Ovary (tissue), 9 donors: Measurements from ENCODE around the gene KMT2E. TPM values are rescaled to one million over a fixed set of nuclear protein-coding genes. Genes with fewer than 3 reads are reported as not detected.

Experiments used
- DNase-seq, 5 donors: peaks; one replicate each; pipeline ENCODE4 v3.0.0-alpha.2; 2019 to 2020
- H3K27ac ChIP-seq, 2 donors: fragments of 200-600 bp; one replicate each; pipeline versions ENCODE4 v1.5.1 to v1.8.0; 2019 to 2022
- H3K27me3 ChIP-seq: fragments of 200-600 bp; one replicate; pipeline ENCODE4 v1.8.0; 2022
- H3K36me3 ChIP-seq: fragments of 200-600 bp; sonication (generic); one replicate; pipeline ENCODE4 v1.5.1; 2019
- H3K4me1 ChIP-seq: one replicate; pipeline ENCODE4 v1.8.1; 2013; ENCODE audit warnings: mild to moderate bottlenecking, moderate library complexity; ENCODE audit not compliant: insufficient read depth
- H3K4me3 ChIP-seq: fragments of 200-600 bp; sonication (generic); one replicate; pipeline ENCODE4 v1.5.1; 2017
- H3K9me3 ChIP-seq, 2 donors: fragments of 200-600 bp in 1 of 2; sonication (generic) in 1 of 2; one replicate each; pipeline versions ENCODE4 v1.5.1 to v1.8.1; 2013 to 2019; ENCODE audit warnings: mild to moderate bottlenecking in 1 of 2, moderate library complexity in 1 of 2
- EP300 ChIP-seq: sonication (generic); formaldehyde crosslinking; IDR thresholded peaks from one replicate; pipeline ENCODE4 v1.6.1; 2017; ENCODE audit warnings: antibody characterized with exemption
- POLR2A ChIP-seq: fragments of 450-650 bp; IDR thresholded peaks from one replicate; pipeline ENCODE4 v1.6.1; 2017; ENCODE audit warnings: antibody characterized with exemption, mild to moderate bottlenecking, moderate library complexity
- WGBS, 3 donors: extraction: QIAGEN DNeasy Blood & Tissue Kit in 1 of 3; methylation state at CpG; one replicate each; pipeline versions ENCODE4 v1.1.5 to v1.1.7; 2013 to 2017; 5-methylcytosine and 5-hydroxymethylcytosine counted together
- intact Hi-C, 4 donors: fragments of 100-400 bp; cut with DNase I; formaldehyde crosslinking; loops; one replicate each; pipeline versions ENCODE4 v1.11.0 to v1.15.1; 2022 to 2023
- polyA plus RNA-seq, 2 donors: library from polyadenylated mRNA; stranded (reverse); fragments of 200-250 nt in 1 of 2; fragments of 350-450 nt in 1 of 2; fragmentation: Illumina TruSeq in 1 of 2; extraction: RNeasy Lipid Tissue Mini Kit (QIAGEN cat#74804) in 1 of 2; gene quantifications; one replicate each; pipeline ENCODE4 v1.2.3, GENCODE V29; 2013 to 2014
- total RNA-seq, 7 donors: library from RNA; depleted of rRNA in 2 of 7; stranded (reverse); fragments of >200 nt in 2 of 7; fragmentation: NEBNext Ultra II Directional in 3 of 7; extraction: Animal tissue kit (Norgen Biotek cat#: 25700) in 3 of 7; gene quantifications; one replicate each; pipeline versions ENCODE4 v1.1.0 to v1.2.4, GENCODE V29; 2016 to 2023
- TF ChIP-seq, protein P1 (sequence below), 3 donors: fragments of 450-650 bp in 2 of 3; fragments of 200-600 bp in 1 of 3; IDR thresholded peaks; one replicate each; pipeline versions ENCODE4 v1.5.1 to v1.8.0; 2016 to 2022; ENCODE audit warnings: antibody characterized with exemption in 3 of 3, mild to moderate bottlenecking in 1 of 3
- donor health status: DM: no; HTN: no; CAD: no; lungs with moderate emphysema.
- donor health status: DM: no; HTN: no; CAD: no.
- donor health status: Bipolar disorder and iron deficiency.
- donor health status: DM: yes; HTN: yes; CAD: no.
- donor health status: DM: no; HTN: no; CAD: no.
- donor health status: DM: yes; HTN: yes; CAD: no.

The KMT2E gene
- total and polyA plus RNA-seq, 9 donors: 35.2 to 152 (median 113) TPM

GRCh38 chr7:104990983-104991382 lies 23.0 kb upstream of the KMT2E start:
- Histone ChIP-seq H3K27ac (no peak overlapping the region), H3K27me3 (no peaks in the 10 kb centered on the region), H3K4me3 (no peak overlapping the region), H3K36me3 (no peaks in the 10 kb centered on the region), H3K9me3 (no peaks in the 10 kb centered on the region), H3K4me1 (peaks cover 8% of the 10 kb centered on the region)
- no peak for DNase-seq
- intact Hi-C loops: no loop called here
- 92 to 94% (median 92%) methylated on average over 7 of the region's 7 CpGs for WGBS, 3 donors
- no peak for TF ChIP-seq EP300
- TF ChIP-seq POLR2A: no peak
- TF ChIP-seq, protein P1, sequence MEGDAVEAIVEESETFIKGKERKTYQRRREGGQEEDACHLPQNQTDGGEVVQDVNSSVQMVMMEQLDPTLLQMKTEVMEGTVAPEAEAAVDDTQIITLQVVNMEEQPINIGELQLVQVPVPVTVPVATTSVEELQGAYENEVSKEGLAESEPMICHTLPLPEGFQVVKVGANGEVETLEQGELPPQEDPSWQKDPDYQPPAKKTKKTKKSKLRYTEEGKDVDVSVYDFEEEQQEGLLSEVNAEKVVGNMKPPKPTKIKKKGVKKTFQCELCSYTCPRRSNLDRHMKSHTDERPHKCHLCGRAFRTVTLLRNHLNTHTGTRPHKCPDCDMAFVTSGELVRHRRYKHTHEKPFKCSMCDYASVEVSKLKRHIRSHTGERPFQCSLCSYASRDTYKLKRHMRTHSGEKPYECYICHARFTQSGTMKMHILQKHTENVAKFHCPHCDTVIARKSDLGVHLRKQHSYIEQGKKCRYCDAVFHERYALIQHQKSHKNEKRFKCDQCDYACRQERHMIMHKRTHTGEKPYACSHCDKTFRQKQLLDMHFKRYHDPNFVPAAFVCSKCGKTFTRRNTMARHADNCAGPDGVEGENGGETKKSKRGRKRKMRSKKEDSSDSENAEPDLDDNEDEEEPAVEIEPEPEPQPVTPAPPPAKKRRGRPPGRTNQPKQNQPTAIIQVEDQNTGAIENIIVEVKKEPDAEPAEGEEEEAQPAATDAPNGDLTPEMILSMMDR (IDR thresholded peaks at IDR 0.05): no peak

GRCh38 chr7:104992306-104992705 lies 21.7 kb upstream of the KMT2E start:
- H3K27ac ChIP-seq: no peak overlapping the region
- no peak for DNase-seq

DNA sequence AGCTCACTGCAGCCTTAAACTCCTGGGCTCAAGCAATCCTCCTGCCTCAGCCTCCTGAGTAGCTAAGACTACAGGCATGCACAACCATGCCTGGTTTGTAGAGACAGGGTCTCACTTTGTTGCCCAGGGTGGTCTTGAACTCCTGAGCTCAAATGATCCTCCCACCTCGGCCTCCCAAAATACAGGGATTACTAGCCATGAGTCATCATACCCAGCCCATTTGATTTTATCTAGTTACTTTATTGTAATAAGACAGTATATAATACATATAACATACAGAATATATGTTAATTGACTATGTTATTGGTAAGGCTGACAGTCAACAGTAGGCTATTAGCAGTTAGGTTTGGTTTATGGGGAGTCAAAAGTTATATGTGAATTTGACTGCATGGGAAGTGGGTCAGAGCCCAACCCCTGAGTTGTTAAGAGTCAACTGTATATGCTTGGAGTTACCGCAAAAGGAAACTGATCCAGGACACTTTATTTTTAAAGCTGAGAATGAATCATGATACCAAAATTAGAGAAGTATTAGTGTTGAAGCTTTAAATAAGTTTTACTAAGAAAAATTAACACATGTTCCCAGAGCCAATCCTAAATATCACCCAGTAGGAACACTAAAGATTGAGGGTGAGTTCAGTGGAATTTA lies 20.7 kb upstream of the KMT2E start:
- TF ChIP-seq EP300 (no peak), POLR2A (no peak)
- TF ChIP-seq, protein P1 (IDR thresholded peaks at IDR 0.05): no peak
- no peaks in the 10 kb centered on the region for H3K27me3 ChIP-seq
- no peak overlapping the region for H3K27ac ChIP-seq
- WGBS, 3 donors: 83 to 84% (median 84%) methylated on average over 2 of the region's 2 CpGs
- peaks cover 8% of the 10 kb centered on the region for H3K4me1 ChIP-seq
- intact Hi-C loops: no loop called here
- H3K9me3 ChIP-seq: no peaks in the 10 kb centered on the region
- no peak overlapping the region for H3K4me3 ChIP-seq
- DNase-seq: no peak
- H3K36me3 ChIP-seq: no peaks in the 10 kb centered on the region

More at GRCh38 chr7:104992306-104992705, 21.7 kb upstream of the KMT2E start:
- 84 to 87% (median 85%) methylated on average over 2 of the region's 2 CpGs for WGBS, 3 donors
- H3K36me3 ChIP-seq: no peaks in the 10 kb centered on the region
- H3K27me3 ChIP-seq: no peaks in the 10 kb centered on the region
- H3K4me1 ChIP-seq: peaks cover 8% of the 10 kb centered on the region
- H3K4me3 ChIP-seq: no peak overlapping the region
- intact Hi-C loops: no loop called here
- no peaks in the 10 kb centered on the region for H3K9me3 ChIP-seq
- no peak for TF ChIP-seq EP300
- TF ChIP-seq POLR2A: no peak
- TF ChIP-seq, protein P1 (IDR thresholded peaks at IDR 0.05): no peak

- Histone ChIP-seq H3K27me3 (no peaks in the 10 kb centered on the region), H3K9me3 (no peaks in the 10 kb centered on the region), H3K4me3 (no peak overlapping the region), H3K36me3 (no peaks in the 10 kb centered on the region), H3K4me1 (peaks cover 14% of the 10 kb centered on the region), H3K27ac (no peak overlapping the region)
- intact Hi-C loops: no loop called here
- 91 to 97% (median 92%) methylated on average over 3 of the region's 3 CpGs for WGBS, 3 donors
- DNase-seq: no peak
- TF ChIP-seq EP300 (no peak), POLR2A (no peak)
- TF ChIP-seq, protein P1 (IDR thresholded peaks at IDR 0.05): no peak
Measured at GRCh38 chr7:104998040-104998752, 15.8 kb upstream of the KMT2E start.
